ENCODE results near the gene RPL10.

RPL10 gene

GRCh38 chrX:154436983-154437752 lies 39.0 kb downstream of the RPL10 start, which contains the start of gene GDI1:
Gene GDI1 (plus strand): TSS chrX:154437154. CDS start chrX:154437255, 101 bp downstream.
- DNase-seq (ENCODE audit: low read depth) = peak; percentile 62

GRCh38 chrX:154437971-154438893 lies 40.1 kb downstream of the RPL10 start:
- TF ChIP-seq CTCF (conservative IDR thresholded peaks at IDR 0.05; ENCODE audit: low read length) = no peak
- peak overlapping the region; percentile 71 for H3K4me3 ChIP-seq (ENCODE audit: low read length)
- DNase-seq (ENCODE audit: low read depth) = no peak

More at GRCh38 chrX:154436983-154437752, 39.0 kb downstream of the RPL10 start, which contains the start of gene GDI1:
- no peak for TF ChIP-seq CTCF (conservative IDR thresholded peaks at IDR 0.05; ENCODE audit: low read length)
- peak within 1 kb of the TSS; percentile 71 for H3K4me3 ChIP-seq (ENCODE audit: low read length)

GRCh38 chrX:154439841-154440240 lies 41.7 kb downstream of the RPL10 start:
- DNase-seq (ENCODE audit: low read depth) = no peak
- no peak overlapping the region for H3K4me3 ChIP-seq (ENCODE audit: low read length)
- TF ChIP-seq CTCF (conservative IDR thresholded peaks at IDR 0.05; ENCODE audit: low read length) = no peak

GRCh38 chrX:154440623-154441357 lies 42.6 kb downstream of the RPL10 start:
- no peak for DNase-seq (ENCODE audit: low read depth)
- no peak for TF ChIP-seq CTCF (conservative IDR thresholded peaks at IDR 0.05; ENCODE audit: low read length)
- no peak overlapping the region for H3K4me3 ChIP-seq (ENCODE audit: low read length)

- no peak overlapping the region for H3K4me3 ChIP-seq (ENCODE audit: low read length)
- no peak for DNase-seq (ENCODE audit: low read depth)
- TF ChIP-seq CTCF (conservative IDR thresholded peaks at IDR 0.05; ENCODE audit: low read length) = no peak
These were observed 43.4 kb downstream of the RPL10 start for GRCh38 chrX:154441564-154441963.

GRCh38 chrX:154441984-154442707 lies 44.0 kb downstream of the RPL10 start:
- DNase-seq (ENCODE audit: low read depth) = no peak
- H3K4me3 ChIP-seq (ENCODE audit: low read length) = no peak overlapping the region
- TF ChIP-seq CTCF (conservative IDR thresholded peaks at IDR 0.05; ENCODE audit: low read length) = no peak

Measured in AG10803 (cell line).